HG02840 (cell line): ENCODE data around the gene C2CD4B.

ENCODE experiments used
- ATAC-seq: cut with Tn5 transposase; IDR thresholded peaks from one replicate; pipeline ENCODE4 v1.9.1; 2021; ENCODE audit warnings: mild to moderate bottlenecking, moderate library complexity, moderate number of reproducible peaks; ENCODE audit not compliant: unreplicated experiment, low FRiP score

The C2CD4B gene, protein sequence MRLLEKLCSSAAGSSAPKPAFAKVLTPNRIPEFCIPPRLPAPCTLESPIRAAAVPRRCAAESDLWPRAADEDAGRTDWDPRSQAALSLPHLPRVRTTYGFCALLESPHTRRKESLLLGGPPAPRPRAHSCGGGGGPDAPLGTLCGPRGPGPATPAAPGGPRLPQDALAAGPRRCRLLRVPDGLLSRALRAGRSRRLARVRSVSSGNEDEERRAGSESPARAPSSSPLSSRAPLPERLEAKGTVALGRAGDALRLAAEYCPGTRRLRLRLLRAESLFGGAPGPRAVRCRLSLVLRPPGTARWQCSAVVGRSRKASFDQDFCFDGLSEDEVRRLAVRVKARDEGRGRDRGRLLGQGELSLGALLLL

DNA sequence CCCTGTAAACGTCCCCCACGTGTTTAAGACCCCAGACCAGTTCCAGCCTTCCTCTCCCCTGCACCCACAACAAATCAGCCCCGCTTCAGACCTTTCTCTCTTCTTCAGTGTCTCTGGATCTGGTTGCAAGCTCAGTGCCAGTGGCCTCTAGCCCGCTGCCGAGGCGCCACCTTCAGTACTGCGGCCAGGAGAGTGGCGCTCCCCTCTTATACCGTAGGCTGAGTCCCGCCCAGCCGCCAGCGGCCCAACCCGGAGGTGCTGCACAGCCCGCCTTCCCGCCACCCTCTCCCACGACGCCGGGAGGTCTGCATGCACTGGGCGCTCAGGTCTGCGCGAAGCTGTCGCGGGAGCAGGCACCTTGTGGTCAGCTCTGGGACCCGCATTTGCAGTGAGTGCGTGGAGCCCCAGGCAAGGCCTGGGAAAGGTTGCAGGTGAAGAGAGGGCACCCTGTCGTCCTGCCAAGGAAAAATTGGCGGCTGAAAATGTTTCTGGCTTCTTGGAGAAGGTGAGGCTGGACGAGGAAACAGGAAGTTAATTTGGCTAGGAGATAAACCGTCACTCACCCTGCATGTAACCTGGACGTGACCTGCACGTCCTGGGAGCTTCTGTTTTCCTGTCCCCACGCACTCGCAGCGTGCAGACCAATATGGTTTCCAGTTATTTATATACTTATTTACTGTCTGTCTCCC lies at the start of gene C2CD4B:
Gene C2CD4B (minus strand): TSS at position 182 of the 689 bp plus-strand sequence. CDS start 301 bp downstream, outside the sequence.
- no peak for ATAC-seq

DNA sequence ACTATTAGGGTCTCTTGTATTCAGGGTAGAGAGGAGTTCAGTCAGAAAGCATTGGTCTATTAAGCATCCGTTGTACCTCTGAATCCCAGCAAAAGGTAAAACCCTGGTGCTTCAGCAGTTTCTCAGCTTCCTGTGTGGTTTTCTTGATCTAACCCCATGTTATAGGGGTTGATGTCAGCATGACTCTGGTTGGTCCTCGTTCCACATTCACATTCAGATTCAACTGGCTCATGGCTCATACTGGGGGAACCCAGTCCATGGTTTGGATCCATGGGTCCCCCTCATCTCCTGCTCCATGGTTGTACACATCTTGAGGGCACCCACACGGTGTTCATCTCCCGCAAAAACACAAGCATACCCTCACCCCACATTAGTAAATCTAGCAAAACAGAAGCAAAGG lies 47.7 kb upstream of the C2CD4B start:
- ATAC-seq, result no peak

DNA sequence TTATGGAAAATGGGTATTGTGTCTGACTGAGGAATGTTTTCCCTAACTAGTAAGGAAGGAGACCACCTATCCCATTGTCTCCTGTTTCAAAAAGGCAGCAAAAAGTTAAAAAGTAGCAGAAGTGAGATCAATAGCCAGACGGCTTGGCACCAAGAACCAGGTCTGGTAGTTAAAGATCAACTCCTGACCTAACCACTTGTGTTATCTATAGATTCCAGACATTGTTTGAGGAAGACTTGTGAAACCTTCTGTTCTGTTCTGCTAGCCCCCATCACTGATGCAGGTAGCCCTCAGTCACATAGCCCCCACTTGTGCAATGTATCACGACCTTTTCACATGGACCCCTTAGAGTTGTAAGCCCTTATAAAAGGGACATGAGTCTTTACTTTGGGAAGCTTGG lies 46.3 kb upstream of the C2CD4B start:
- no peak for ATAC-seq

DNA sequence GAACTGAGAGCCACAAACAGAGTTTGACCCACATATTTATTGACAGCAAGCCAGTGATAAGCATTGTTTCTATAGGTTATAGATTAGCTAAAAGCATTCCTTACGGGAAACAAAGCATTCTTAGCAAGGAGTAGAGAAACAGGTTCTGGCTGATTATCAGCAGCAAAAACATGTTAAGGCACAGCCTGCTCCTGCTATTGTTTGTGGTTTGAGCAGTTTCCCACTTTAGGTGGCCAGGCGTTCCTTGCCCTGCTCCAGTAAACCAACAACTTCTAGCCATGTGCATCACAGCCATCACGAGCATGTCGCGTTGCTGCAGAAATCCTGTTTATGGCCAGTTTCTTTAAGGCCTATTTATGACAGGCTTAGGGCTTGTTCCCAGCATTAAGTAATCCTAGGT lies 44.7 kb upstream of the C2CD4B start:
- ATAC-seq, result no peak

DNA sequence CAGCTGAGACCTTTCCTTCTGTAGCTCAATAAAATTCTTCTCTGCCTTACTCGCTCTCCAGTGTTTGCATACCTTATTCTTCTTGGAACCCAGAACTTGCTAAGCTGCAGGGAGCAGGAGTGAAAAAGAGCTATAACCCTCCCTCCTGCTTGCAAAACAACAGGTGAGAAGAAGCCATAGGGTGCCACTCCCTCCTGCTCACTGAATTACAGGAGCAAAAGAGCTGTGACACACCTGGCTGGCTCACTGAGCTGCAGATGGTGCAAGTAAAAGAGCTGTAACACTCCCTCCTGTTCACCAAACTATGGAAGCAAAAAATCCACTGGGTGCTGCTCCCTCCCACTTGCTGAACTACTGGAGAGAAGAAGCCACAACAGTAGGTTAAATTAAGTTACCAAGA lies 44.2 kb upstream of the C2CD4B start:
- ATAC-seq, result no peak

DNA sequence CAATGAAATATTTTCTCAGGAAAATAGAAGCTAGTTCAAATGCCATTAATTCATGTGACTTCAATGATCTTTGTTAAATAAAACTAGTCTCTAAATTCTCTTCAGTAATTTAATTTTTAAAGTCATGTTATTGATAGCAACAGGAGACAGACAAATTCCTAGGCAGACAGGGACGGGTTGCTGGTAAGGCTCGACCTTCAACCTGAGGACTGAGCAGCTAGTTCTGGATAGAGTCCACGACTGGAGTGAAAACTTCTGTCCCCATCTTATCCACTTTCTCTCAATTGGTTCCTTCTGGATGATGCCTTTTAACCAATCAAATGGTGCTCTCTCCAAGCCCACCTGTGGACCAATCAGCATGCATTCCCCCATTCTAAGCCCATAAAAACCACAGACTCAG lies 43.8 kb upstream of the C2CD4B start:
- no peak for ATAC-seq

DNA sequence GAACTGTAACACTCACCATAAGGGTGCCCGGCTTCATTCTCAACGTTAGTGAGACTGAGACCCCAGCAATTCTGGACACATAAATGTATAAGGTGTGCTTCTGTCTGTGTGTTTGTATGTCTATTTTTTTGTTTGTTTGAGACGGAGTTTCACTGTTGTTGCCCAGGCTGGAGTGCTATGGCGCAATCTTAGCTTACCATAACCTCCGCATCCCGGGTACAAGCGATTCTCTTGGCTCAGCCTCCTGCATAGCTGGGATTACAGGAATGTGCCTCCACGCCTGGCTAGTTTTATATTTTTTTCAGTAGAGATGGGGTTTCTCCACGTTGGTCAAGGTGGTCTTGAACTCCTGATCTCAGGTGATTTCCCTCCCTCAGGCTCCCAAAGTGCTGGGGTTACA lies 43.3 kb upstream of the C2CD4B start:
- no peak for ATAC-seq

DNA sequence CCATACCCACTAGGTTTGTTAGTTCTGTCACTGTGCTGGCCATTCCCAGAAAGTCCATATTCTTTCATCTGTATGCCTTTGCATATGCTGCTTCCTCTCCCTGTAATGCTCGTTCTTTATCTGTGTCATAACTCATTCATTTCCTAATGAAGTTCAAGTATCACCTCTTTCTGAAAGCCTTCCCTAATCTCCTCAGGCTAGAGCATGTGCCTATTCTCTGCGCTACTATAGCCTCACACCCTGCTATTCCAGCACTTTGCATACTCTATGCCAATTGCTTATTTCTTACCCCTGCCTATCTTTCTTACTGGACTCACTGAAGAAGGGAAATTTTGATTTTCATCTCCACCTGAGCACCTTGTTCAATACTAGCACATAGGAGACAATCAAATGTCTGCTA lies 25.6 kb upstream of the C2CD4B start:
- ATAC-seq, result no peak

DNA sequence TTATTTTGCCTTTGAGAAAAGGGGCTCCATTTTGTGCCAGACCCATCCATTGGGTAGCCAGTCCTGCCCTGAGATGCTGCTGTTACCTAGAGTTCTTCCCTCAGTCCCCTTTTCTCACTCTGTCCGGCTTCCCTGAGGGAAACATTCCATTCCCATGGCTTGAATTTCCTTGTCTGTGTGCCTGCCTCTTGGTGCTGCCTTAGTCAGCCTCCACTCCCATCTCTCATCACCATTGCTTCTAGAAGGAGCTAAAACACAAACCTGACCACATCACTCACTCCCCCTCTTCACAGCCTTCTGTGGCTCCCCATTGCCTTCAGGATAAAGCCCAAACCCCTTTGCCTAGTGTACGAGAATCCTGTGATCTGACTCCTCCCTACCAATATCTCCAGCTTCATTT lies 25.2 kb upstream of the C2CD4B start:
- no peak for ATAC-seq

DNA sequence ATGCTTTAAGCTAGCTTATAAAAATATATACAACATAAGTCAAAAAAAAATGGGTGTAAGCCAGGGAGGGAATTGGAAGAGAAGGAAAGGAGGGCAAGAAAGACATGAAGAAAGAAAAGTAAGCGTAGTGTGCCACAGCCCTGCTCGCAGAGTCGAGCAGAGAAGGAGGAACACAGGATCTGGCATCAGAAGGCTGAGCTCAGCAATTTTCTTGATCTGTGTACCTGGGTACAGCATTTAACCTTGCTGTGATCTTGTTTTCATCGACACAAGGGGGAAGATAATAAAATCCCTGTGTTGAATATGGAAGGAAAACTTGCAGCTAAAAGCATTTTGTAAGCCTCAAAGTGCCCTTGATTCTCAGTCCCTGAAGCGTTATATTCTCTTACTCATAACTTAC lies 23.7 kb upstream of the C2CD4B start:
- ATAC-seq, result no peak

DNA sequence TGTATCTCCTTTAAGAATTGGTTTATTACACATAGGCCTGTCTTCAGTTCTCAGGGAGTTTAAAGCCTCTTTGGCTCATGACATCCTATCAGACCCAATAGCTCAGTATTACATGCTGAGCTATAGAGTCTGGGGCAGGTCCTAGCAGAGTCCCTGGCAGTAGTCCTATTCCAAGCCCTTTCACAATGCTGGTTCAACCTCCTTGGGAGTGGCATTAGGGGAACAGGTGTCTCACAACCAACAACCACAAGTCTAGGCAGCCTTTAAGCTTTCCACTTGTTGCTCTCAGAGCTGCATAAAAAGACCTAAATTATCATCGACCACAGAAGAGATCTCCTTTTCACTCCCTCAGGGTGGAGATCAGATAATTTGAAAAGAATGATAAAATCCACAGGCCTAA lies 22.8 kb upstream of the C2CD4B start:
- no peak for ATAC-seq

DNA sequence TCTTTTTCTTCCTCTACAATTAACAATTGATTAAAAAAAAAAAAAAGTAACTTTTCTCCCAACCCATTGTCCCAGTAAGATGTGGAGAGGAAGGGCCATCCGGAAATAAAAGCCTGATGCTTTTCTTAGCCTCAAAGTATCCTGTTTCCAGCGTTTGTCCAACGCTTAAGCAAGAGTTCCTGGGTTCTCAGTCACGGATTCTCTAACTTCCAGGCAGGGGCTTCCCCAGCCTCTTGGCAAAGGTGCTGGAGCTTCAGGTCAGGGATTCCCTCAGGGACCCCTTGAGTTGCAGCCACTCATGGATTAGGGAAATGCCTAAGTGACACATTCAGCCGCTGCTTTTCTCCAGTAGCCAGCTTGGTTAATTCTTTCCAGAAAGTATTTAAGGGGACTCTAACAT lies 22.3 kb upstream of the C2CD4B start:
- no peak for ATAC-seq

DNA sequence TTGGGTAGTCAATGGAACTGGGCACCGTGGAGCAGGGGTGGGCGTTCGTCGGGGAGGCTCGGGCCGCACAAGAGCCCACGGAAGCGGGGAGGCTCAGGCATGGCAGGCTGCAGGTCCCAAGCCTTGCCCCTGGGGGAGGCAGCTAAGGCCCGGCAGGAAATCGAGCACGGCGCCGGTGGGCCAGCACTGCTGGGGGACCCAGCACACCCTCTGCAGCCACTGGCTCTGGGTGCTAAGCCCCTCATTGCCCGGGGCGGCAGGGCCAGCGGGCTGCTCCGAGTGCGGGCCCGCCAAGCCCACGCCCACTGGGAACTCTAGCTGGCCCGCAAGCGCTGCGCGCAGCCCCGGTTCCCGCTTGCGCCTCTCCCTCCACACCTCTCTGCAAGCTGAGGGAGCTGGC lies 21.5 kb upstream of the C2CD4B start:
- ATAC-seq, result no peak

DNA sequence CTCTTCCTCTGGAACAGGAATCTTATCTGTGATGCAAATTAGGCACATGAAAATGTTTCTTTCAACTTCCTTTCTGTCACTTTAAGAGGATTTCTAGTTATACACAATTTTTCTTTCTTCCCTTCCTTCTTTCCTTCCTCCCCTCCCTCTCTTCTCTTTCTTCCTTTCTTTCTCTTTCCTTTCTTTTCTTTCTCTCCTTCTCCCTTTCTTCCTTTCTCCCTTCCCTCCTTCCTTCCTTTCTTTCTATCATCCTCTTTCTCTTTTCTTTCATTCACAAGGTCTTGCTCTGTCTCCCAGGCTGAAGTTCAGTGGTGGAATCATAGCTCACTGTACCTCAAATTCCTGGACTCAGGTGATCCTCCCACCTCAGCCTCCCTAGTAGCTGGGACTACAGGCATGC lies 18.0 kb upstream of the C2CD4B start:
- ATAC-seq, result no peak

DNA sequence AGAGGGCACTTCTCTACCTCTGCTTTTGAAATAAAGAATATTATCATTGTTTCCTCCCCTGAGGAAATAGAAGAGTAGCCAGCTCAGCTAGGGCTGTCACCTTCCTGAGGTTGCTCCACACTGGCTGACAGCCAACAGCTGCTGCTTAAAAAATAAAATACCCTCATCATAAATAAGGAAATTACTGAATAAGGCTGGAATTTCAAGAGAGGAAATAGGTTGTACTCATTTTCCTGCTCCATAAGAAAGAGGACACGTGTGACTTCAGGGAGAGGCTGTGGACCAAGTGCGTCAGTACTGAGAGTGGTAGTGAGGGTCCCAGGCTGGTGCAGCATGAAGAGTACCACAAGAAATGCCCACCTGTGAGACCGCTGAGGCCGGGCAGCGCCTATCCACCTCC lies 8.1 kb upstream of the C2CD4B start:
- ATAC-seq, result no peak

DNA sequence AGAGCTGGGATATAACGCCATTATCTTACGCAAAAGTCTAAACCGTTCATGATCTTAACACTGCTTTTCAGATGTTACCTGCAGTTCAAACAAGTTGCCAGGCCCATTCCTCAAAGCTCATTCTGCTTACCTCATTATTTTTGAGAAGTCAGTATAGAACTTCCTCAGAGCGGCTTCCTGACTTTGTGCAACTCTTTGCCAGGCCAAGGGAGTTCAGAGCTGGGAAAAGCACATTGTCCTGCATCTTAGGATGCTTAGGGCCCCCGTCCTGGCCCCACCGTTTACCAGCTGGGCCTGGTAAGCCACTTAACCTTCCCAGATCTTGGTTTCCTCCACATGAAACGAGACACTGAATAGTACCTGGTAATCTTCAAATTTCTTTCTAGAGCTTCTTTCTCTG lies 6.8 kb upstream of the C2CD4B start:
- ATAC-seq, result no peak

DNA sequence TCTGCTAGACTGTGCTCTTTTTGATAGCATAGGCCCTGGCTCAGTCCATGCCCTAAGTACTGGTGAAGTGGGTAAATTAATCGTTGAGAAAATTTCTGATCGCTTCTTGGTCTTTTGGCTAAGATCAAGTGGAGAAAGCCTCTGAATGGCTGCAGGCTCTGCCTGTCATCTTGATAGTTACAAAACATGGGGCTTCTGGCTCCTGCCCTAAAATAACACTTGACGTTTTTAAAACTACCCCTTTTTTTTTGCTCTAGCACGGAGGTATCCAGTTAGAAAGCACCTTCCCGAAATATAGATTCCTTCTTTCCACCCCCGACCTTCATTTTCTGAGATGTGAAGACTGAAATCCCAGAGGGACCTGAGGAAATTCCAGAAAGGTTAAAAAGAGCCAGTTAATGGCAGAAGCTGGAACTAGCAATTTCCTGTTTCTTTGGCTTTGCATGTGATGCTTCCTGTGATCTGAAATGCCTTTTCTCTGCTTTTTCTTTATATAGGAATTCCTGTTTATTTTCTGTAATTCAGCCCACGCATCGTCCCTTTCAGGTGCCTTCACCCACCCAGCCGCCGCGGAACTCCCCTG lies 799 bp upstream of the C2CD4B start:
- ATAC-seq, result no peak

DNA sequence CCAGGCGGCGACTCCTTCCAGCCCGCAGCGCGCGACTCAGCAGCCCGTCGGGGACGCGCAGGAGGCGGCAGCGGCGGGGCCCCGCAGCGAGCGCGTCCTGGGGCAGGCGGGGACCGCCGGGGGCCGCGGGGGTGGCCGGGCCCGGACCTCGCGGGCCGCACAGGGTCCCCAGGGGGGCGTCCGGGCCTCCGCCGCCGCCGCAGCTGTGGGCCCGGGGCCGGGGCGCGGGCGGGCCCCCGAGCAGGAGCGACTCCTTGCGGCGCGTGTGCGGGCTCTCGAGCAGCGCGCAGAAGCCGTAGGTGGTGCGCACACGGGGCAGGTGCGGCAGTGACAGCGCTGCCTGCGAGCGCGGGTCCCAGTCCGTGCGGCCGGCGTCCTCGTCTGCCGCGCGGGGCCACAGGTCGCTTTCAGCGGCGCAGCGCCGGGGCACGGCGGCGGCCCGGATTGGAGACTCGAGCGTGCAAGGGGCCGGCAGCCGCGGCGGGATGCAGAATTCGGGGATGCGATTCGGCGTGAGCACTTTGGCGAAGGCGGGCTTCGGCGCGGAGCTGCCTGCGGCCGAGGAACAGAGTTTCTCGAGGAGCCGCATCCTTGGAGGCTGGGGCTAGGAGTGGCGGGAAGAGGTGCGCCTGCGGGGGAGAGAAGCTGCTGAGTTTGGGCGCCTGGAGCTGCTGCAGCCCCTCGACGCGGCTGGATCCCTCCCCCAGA lies 535 bp downstream of the C2CD4B start:
- no peak for ATAC-seq

DNA sequence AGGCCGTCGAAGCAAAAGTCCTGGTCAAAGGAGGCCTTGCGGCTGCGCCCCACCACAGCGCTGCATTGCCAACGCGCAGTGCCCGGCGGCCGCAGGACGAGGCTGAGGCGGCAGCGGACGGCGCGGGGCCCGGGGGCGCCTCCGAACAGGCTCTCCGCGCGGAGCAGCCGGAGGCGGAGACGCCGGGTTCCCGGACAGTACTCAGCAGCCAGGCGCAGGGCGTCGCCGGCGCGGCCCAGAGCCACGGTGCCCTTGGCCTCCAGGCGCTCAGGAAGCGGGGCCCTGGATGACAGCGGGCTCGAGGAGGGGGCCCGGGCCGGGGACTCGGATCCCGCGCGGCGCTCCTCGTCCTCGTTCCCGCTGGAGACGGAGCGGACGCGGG lies 1.1 kb downstream of the C2CD4B start:
- ATAC-seq, result no peak

DNA sequence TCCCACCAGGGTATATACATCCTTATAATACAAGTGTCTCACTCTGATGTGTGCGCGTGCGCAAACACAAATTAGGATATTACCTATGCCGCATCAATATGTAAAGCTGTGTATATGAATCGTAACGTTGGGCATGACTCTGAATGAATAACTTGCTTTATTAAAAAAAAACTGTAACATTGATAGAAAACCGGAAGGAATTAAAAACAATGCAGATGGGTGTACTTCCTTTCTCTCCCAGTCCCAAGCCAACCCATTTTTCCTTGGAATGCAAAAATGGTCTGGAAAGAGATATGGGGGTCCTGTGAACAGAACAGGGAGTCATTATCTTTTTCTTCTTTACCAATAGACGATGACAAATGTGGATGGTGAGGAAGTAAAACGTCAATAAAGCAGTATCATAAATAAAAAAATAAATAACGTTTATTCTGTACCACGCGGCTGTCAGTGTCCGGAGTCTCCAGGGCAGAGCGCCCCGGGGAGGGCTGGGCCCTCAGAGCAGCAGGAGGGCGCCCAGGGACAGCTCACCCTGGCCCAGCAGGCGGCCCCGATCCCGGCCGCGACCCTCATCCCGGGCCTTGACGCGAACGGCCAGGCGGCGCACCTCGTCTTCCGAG lies 1.6 kb downstream of the C2CD4B start:
- ATAC-seq, result no peak

DNA sequence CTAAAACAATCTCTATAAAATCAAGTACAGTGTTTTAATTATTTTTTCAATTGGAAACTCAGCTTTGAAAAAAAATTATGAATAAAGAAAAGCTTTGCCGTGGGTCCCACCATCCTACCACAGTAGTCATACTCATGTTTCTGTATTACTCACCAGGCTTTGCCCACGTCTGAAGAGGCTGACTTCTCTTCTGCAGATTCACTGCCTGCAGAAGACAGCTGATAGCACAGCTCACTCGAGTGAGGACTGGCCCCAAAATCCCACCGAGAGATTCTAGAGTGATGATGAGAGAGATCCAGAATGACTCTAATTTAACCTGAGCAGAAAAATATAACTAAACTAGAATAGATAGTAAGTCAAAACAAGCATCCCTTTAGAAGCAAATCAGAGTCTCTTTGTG lies 11.9 kb downstream of the C2CD4B start:
- ATAC-seq, result no peak
